ENCODE results near the gene VAMP5. TPM values are rescaled to one million over a fixed set of nuclear protein-coding genes. Genes with fewer than 3 reads are reported as not detected.

VAMP5 gene
- total RNA-seq, 1 donor from 2014 or later, result 47.3 TPM

GRCh38 chr2:85604568-85605339 lies 20.5 kb downstream of the VAMP5 start:
- H3K4me3 ChIP-seq, result peak overlapping the region; percentile 82
- intact Hi-C loops (cut with micrococcal nuclease), result no loop called here
- H3K27me3 ChIP-seq (ENCODE audit: low read depth), result no peaks in the 10 kb centered on the region
- no peak for DNase-seq
- H3K36me3 ChIP-seq, result peaks cover 12% of the 10 kb centered on the region
- no peak for TF ChIP-seq CTCF (IDR thresholded peaks at IDR 0.05; ENCODE audit: borderline replicate concordance)
- H3K4me1 ChIP-seq, result peaks cover 87% of the 10 kb centered on the region
- H3K9me3 ChIP-seq (replicated peaks), result no peaks in the 10 kb centered on the region
- H3K27ac ChIP-seq (replicated peaks), result peak overlapping the region; percentile 92

- TF ChIP-seq CTCF (IDR thresholded peaks at IDR 0.05; ENCODE audit: borderline replicate concordance), result no peak
- Histone ChIP-seq H3K4me1 (peaks cover 95% of the 10 kb centered on the region), H3K4me3 (peak overlapping the region; percentile 82), H3K27me3 (ENCODE audit: low read depth) (no peaks in the 10 kb centered on the region), H3K9me3 (replicated peaks) (no peaks in the 10 kb centered on the region), H3K27ac (replicated peaks) (peak overlapping the region; percentile 92), H3K36me3 (peaks cover 9% of the 10 kb centered on the region)
- intact Hi-C loops (cut with micrococcal nuclease), result no loop called here
- no peak for DNase-seq
Measured at GRCh38 chr2:85605406-85606115, 21.3 kb downstream of the VAMP5 start.

GRCh38 chr2:85606116-85606455 lies 21.9 kb downstream of the VAMP5 start:
- intact Hi-C loops (cut with micrococcal nuclease), result no loop called here
- Histone ChIP-seq H3K36me3 (peaks cover 7% of the 10 kb centered on the region), H3K4me1 (peaks cover 97% of the 10 kb centered on the region), H3K27ac (replicated peaks) (peak overlapping the region; percentile 92), H3K27me3 (ENCODE audit: low read depth) (no peaks in the 10 kb centered on the region), H3K9me3 (replicated peaks) (no peaks in the 10 kb centered on the region), H3K4me3 (no peak overlapping the region)
- DNase-seq, result no peak
- TF ChIP-seq CTCF (IDR thresholded peaks at IDR 0.05; ENCODE audit: borderline replicate concordance), result no peak

- intact Hi-C loops (cut with micrococcal nuclease), result no loop called here
- Histone ChIP-seq H3K9me3 (replicated peaks) (no peaks in the 10 kb centered on the region), H3K4me1 (peaks cover 97% of the 10 kb centered on the region), H3K36me3 (peaks cover 7% of the 10 kb centered on the region), H3K4me3 (no peak overlapping the region), H3K27me3 (ENCODE audit: low read depth) (no peaks in the 10 kb centered on the region), H3K27ac (replicated peaks) (peak overlapping the region; percentile 92)
- TF ChIP-seq CTCF (IDR thresholded peaks at IDR 0.05; ENCODE audit: borderline replicate concordance), result no peak
- DNase-seq, result no peak
Measured at GRCh38 chr2:85607268-85608215, 23.3 kb downstream of the VAMP5 start.

- H3K36me3 ChIP-seq, result peaks cover 7% of the 10 kb centered on the region
- H3K9me3 ChIP-seq (replicated peaks), result no peaks in the 10 kb centered on the region
- intact Hi-C loops (cut with micrococcal nuclease), result no loop called here
- H3K27ac ChIP-seq (replicated peaks), result peak overlapping the region; percentile 88
- no peaks in the 10 kb centered on the region for H3K27me3 ChIP-seq (ENCODE audit: low read depth)
- peaks cover 71% of the 10 kb centered on the region for H3K4me1 ChIP-seq
- no peak for DNase-seq
- TF ChIP-seq CTCF (IDR thresholded peaks at IDR 0.05; ENCODE audit: borderline replicate concordance), result no peak
- H3K4me3 ChIP-seq, result peak overlapping the region; percentile 96
Measured at GRCh38 chr2:85611217-85611704, 27.0 kb downstream of the VAMP5 start.

Measured in left ventricle myocardium inferior (tissue), 1 donor.